ENCODE results near the gene COL16A1. TPM values are rescaled to one million over a fixed set of nuclear protein-coding genes. Genes with fewer than 3 reads are reported as not detected.

Gene COL16A1
- total RNA-seq, 1 donor from 2014 or later = 0.22 TPM

- no peaks in the 10 kb centered on the region for H3K36me3 ChIP-seq
- no peaks in the 10 kb centered on the region for H3K27me3 ChIP-seq
- H3K79me2 ChIP-seq (ENCODE audit: low read depth) = peaks cover 23% of the 10 kb centered on the region
- peaks cover 4% of the 10 kb centered on the region for H3K4me1 ChIP-seq
- peaks cover 13% of the 10 kb centered on the region for H3F3A ChIP-seq (ENCODE audit: low read depth)
- no peak for TF ChIP-seq CTCF (IDR thresholded peaks at IDR 0.05)
- no peak for TF ChIP-seq EZH2 (IDR thresholded peaks at IDR 0.05)
- no peak for TF ChIP-seq EZH2phosphoT487 (IDR thresholded peaks at IDR 0.05)
- Mint-ChIP-seq H3K4me3 (peak overlapping the region; percentile 58), H3K4me1 (peaks cover 18% of the 10 kb centered on the region), H3K27ac (no peak overlapping the region), H3K27me3 (ENCODE audit: insufficient read depth, low read depth) (no peaks in the 10 kb centered on the region), H3K9me3 (no peaks in the 10 kb centered on the region), H3K36me3 (no peaks in the 10 kb centered on the region)
- H4K20me1 ChIP-seq (ENCODE audit: low read depth) = no peaks in the 10 kb centered on the region
- no peak overlapping the region for H3K9ac ChIP-seq
- no peak overlapping the region for H3K4me3 ChIP-seq
- H2AFZ ChIP-seq (replicated peaks) = no peak overlapping the region
- H3K4me2 ChIP-seq = no peak overlapping the region
- H3K27ac ChIP-seq = no peak overlapping the region
- no peak for DNase-seq (ENCODE audit: low spot score)
- H3K9me3 ChIP-seq (ENCODE audit: low read depth) = no peaks in the 10 kb centered on the region
Measured at GRCh38 chr1:31647106-31647505, 56.7 kb downstream of the COL16A1 start.

- H3K4me2 ChIP-seq = no peak overlapping the region
- no peaks in the 10 kb centered on the region for H3K27me3 Mint-ChIP-seq (ENCODE audit: insufficient read depth, low read depth)
- H3K4me1 Mint-ChIP-seq = peaks cover 18% of the 10 kb centered on the region
- H3K36me3 Mint-ChIP-seq = no peaks in the 10 kb centered on the region
- H3K9me3 ChIP-seq (ENCODE audit: low read depth) = no peaks in the 10 kb centered on the region
- TF ChIP-seq EZH2 (IDR thresholded peaks at IDR 0.05) = no peak
- no peak for TF ChIP-seq EZH2phosphoT487 (IDR thresholded peaks at IDR 0.05)
- no peak for TF ChIP-seq CTCF (IDR thresholded peaks at IDR 0.05)
- H3K9me3 Mint-ChIP-seq = no peaks in the 10 kb centered on the region
- H3F3A ChIP-seq (ENCODE audit: low read depth) = peaks cover 13% of the 10 kb centered on the region
- H2AFZ ChIP-seq (replicated peaks) = no peak overlapping the region
- no peak overlapping the region for H3K27ac Mint-ChIP-seq
- H4K20me1 ChIP-seq (ENCODE audit: low read depth) = no peaks in the 10 kb centered on the region
- H3K9ac ChIP-seq = no peak overlapping the region
- H3K27me3 ChIP-seq = no peaks in the 10 kb centered on the region
- peaks cover 30% of the 10 kb centered on the region for H3K79me2 ChIP-seq (ENCODE audit: low read depth)
- no peak overlapping the region for H3K4me3 ChIP-seq
- H3K4me3 Mint-ChIP-seq = peak overlapping the region; percentile 99
- no peaks in the 10 kb centered on the region for H3K36me3 ChIP-seq
- peaks cover 4% of the 10 kb centered on the region for H3K4me1 ChIP-seq
- H3K27ac ChIP-seq = no peak overlapping the region
- no peak for DNase-seq (ENCODE audit: low spot score)
Measured at GRCh38 chr1:31646259-31646960, 57.4 kb downstream of the COL16A1 start.

- Mint-ChIP-seq H3K36me3 (no peaks in the 10 kb centered on the region), H3K27ac (peak overlapping the region; percentile 100), H3K4me3 (peak overlapping the region; percentile 99), H3K27me3 (ENCODE audit: insufficient read depth, low read depth) (no peaks in the 10 kb centered on the region), H3K4me1 (peaks cover 18% of the 10 kb centered on the region), H3K9me3 (no peaks in the 10 kb centered on the region)
- Histone ChIP-seq H3K79me2 (ENCODE audit: low read depth) (peaks cover 38% of the 10 kb centered on the region), H4K20me1 (ENCODE audit: low read depth) (no peaks in the 10 kb centered on the region), H3F3A (ENCODE audit: low read depth) (peaks cover 13% of the 10 kb centered on the region), H2AFZ (replicated peaks) (peak overlapping the region; percentile 97), H3K27me3 (no peaks in the 10 kb centered on the region), H3K27ac (peak overlapping the region; percentile 97), H3K9me3 (ENCODE audit: low read depth) (no peaks in the 10 kb centered on the region), H3K4me3 (peak overlapping the region; percentile 67), H3K4me2 (peak overlapping the region; percentile 81), H3K36me3 (no peaks in the 10 kb centered on the region), H3K4me1 (peaks cover 4% of the 10 kb centered on the region), H3K9ac (no peak overlapping the region)
- DNase-seq (ENCODE audit: low spot score) = no peak
- no peak for TF ChIP-seq EZH2 (IDR thresholded peaks at IDR 0.05)
- TF ChIP-seq CTCF (IDR thresholded peaks at IDR 0.05) = no peak
- TF ChIP-seq EZH2phosphoT487 (IDR thresholded peaks at IDR 0.05) = no peak
Measured at GRCh38 chr1:31645274-31645568, 58.6 kb downstream of the COL16A1 start.
